A549 (cell line): ENCODE data around the gene FSTL4.

Experiments used
- CHD2 ChIP-seq: fragments of 150-350 bp; IDR thresholded peaks from 2 replicates; pipeline ENCODE4 v1.6.1; 2014; ENCODE audit warnings: low read length; ENCODE audit not compliant: partially characterized antibody
- EP300 ChIP-seq, 2 experiments: fragments of >200 bp; sonication (Bioruptor Twin); formaldehyde crosslinking; IDR thresholded peaks; 2 replicates in 1 of 2; 3 replicates in 1 of 2; pipeline ENCODE4 v1.6.1; 2016 to 2017
- JUN ChIP-seq, 2 experiments: fragments of >200 bp; sonication (Bioruptor Twin); formaldehyde crosslinking; IDR thresholded peaks; 2 replicates in 1 of 2; 3 replicates in 1 of 2; pipeline ENCODE4 v1.6.1; 2016 to 2017
- TF ChIP-seq, protein P1 (sequence below): fragments of >200 bp; sonication (Bioruptor Twin); formaldehyde crosslinking; IDR thresholded peaks from 3 replicates; pipeline ENCODE4 v1.5.1; 2016
- TF ChIP-seq, protein P2 (sequence below): fragments of 250-450 bp; sonication (Bioruptor Pico); IDR thresholded peaks from 2 replicates; pipeline ENCODE4 v1.5.0; 2020; ENCODE audit warnings: low read depth, mild to moderate bottlenecking, moderate library complexity

DNA sequence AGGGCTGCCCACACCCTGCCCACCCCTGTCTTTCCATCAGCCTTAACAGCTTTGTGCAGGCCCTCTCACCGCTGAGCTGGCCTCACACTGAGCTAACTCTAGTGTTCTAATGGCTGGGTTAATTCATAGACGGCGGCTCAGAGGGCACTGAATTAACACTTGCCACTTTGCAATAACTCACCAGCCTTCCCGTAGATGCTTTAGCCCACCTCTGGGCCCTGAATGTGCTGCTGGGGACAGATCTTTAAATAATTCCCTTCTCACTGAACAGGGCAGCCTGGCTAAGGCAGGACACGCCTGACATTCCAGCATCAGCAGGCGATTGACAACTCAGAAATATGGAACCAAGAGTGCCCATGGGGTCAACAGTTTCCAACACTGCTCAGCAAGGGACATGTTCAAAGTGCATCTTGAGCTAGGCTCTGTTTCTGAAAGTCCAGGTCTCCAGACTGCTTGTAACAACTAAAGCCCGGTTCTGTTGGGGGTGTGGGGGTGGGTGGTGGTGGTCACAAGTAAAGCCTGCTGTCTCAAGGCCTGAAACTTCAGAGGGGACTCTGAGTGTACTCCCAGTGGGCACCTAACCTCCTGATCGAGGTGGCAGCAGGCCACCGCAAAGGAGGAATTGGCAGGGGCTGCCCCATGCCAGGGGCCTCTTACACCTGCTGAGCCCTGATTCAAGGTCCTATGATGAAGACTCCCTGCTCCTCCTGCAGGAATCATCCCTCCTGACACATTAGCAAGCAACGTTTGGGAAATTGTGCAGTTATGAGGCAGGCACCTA lies 248.3 kb downstream of the FSTL4 start:
- TF ChIP-seq, protein P1, sequence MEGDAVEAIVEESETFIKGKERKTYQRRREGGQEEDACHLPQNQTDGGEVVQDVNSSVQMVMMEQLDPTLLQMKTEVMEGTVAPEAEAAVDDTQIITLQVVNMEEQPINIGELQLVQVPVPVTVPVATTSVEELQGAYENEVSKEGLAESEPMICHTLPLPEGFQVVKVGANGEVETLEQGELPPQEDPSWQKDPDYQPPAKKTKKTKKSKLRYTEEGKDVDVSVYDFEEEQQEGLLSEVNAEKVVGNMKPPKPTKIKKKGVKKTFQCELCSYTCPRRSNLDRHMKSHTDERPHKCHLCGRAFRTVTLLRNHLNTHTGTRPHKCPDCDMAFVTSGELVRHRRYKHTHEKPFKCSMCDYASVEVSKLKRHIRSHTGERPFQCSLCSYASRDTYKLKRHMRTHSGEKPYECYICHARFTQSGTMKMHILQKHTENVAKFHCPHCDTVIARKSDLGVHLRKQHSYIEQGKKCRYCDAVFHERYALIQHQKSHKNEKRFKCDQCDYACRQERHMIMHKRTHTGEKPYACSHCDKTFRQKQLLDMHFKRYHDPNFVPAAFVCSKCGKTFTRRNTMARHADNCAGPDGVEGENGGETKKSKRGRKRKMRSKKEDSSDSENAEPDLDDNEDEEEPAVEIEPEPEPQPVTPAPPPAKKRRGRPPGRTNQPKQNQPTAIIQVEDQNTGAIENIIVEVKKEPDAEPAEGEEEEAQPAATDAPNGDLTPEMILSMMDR, result no peak
- TF ChIP-seq, protein P2, sequence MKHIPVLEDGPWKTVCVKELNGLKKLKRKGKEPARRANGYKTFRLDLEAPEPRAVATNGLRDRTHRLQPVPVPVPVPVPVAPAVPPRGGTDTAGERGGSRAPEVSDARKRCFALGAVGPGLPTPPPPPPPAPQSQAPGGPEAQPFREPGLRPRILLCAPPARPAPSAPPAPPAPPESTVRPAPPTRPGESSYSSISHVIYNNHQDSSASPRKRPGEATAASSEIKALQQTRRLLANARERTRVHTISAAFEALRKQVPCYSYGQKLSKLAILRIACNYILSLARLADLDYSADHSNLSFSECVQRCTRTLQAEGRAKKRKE (CRISPR knock-in tag), result no peak
- TF ChIP-seq CHD2, result no peak
- TF ChIP-seq JUN (IDR thresholded peaks at IDR 0.05), result no peak
- TF ChIP-seq EP300 (IDR thresholded peaks at IDR 0.05), result no peak
